Transverse colon (tissue), 4 donors: ENCODE data around the gene SHCBP1L.

Source experiments
- EP300 ChIP-seq: sonication (generic); formaldehyde crosslinking; IDR thresholded peaks from one replicate; pipeline ENCODE4 v1.6.1; 2017; ENCODE audit warnings: antibody characterized with exemption, low read depth
- POLR2A ChIP-seq: fragments of 450-650 bp; IDR thresholded peaks from one replicate; pipeline ENCODE4 v1.6.1; 2016; ENCODE audit warnings: antibody characterized with exemption, mild to moderate bottlenecking, moderate library complexity
- POLR2AphosphoS5 ChIP-seq, 3 donors: sonication (generic); formaldehyde crosslinking; IDR thresholded peaks; one replicate each; pipeline ENCODE4 v1.6.1; 2016; ENCODE audit warnings: antibody characterized with exemption in 3 of 3
- TF ChIP-seq, protein P1 (sequence below), 5 experiments: fragments of 200-600 bp in 3 of 5; fragments of 450-650 bp in 2 of 5; sonication (generic) in 3 of 5; IDR thresholded peaks; 1 replicate in 2 of 5; 2 replicates in 3 of 5; pipeline ENCODE4 v1.5.1; 2016 to 2017; ENCODE audit warnings: antibody characterized with exemption in 5 of 5, inconsistent platforms in 3 of 5, mild to moderate bottlenecking in 2 of 5, moderate library complexity in 1 of 5

DNA sequence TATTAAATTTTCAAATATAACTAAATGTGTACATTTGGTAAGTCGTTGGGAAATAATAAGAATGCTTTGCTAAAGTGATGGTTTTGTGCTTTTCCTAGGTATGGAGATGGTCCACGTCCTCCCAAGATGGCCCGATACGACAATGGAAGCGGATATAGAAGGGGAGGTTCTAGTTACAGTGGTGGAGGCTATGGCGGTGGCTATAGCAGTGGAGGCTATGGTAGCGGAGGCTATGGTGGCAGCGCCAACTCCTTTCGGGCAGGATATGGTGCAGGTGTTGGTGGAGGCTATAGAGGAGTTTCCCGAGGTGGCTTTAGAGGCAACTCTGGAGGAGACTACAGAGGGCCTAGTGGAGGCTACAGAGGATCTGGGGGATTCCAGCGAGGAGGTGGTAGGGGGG lies 66.0 kb downstream of the SHCBP1L start:
- TF ChIP-seq, protein P1, sequence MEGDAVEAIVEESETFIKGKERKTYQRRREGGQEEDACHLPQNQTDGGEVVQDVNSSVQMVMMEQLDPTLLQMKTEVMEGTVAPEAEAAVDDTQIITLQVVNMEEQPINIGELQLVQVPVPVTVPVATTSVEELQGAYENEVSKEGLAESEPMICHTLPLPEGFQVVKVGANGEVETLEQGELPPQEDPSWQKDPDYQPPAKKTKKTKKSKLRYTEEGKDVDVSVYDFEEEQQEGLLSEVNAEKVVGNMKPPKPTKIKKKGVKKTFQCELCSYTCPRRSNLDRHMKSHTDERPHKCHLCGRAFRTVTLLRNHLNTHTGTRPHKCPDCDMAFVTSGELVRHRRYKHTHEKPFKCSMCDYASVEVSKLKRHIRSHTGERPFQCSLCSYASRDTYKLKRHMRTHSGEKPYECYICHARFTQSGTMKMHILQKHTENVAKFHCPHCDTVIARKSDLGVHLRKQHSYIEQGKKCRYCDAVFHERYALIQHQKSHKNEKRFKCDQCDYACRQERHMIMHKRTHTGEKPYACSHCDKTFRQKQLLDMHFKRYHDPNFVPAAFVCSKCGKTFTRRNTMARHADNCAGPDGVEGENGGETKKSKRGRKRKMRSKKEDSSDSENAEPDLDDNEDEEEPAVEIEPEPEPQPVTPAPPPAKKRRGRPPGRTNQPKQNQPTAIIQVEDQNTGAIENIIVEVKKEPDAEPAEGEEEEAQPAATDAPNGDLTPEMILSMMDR (IDR thresholded peaks at IDR 0.05), result no peak
- TF ChIP-seq POLR2A (no peak), EP300 (no peak), POLR2AphosphoS5 (IDR thresholded peaks at IDR 0.05) (no peak)
